Umbilical cord (tissue), 2 donors: ENCODE results near the gene RPN2. TPM values are rescaled to one million over a fixed set of nuclear protein-coding genes. Genes with fewer than 3 reads are reported as not detected.

Source experiments
- DNase-seq: peaks from one replicate; pipeline ENCODE4 v3.0.0-alpha.2; 2015; ENCODE audit warnings: low spot score
- total RNA-seq: library from RNA; depleted of rRNA; stranded (reverse); fragments of >200 nt; gene quantifications from one replicate; pipeline ENCODE4 v1.2.3, GENCODE V29; 2014; ENCODE audit warnings: low replicate concordance; ENCODE audit not compliant: insufficient read depth

RPN2 gene
- total RNA-seq, 1 donor from 2014 or later = 156 TPM

DNA sequence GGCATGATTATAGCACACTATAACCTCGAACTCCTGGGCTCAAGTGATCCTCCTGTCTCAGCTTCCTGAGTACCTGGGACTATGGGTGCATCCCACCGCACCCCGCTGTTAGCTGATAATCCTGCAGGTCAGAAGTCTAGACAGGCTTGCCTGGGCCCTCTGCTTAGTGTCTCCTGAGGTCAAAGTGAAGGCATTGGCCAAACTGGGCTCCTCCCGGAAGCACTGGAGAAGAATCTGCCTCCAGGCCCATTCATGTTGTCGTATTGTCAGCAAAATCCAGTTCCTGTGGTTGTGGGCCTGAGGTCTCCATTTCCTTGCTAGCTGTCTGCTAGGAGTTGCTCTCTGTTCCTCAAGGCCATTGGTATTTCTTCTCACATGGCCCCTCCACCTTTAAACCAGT lies 6.6 kb downstream of the RPN2 start:
- DNase-seq = peak; percentile 30

DNA sequence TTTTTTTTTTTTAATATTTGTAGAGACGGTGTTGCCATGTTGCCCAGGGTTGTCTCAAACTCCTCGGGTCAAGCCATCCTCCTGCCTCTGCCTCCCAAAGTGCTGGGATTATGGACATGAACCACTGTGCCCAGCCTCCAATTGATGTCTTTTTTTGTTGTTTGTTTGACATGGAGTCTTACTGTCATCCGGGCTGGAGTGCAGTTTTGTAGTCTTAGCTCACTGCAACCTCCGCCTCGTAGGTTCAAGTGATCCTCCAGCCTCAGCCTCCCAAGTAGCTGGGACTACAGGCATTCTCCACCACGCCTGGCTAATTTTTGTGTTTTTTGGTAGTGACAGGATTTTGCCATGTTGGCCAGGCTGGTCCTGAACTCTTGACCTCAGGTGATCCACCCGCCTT lies 9.7 kb downstream of the RPN2 start:
- no peak for DNase-seq

DNA sequence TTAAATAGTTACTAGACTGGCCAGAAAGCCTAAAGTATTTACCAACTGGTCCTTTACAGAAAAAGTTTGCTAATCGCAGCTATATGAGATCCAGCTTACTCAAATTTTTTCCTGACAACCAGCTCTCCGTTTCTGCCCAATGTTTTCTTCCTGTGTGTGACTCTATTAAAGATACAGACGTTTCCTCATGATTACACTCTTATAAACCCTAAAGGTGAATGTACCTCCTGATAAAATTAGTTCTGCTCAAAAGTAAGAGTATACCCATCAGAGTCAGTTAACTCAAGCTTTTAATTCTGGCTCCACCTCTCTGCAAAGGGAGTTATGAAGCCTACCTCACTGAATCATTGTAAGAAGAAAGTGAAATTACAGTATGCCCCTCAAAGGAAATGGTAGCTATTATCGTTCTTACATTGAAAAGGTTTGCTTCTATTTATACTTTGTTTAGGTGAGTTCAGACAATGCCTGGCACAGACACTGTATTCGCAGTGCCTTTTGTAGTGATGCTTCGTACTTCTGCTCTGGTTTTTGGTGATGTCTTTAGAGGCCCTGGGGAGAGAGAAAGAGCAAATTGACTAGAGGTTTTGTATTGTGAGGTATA lies 10.4 kb downstream of the RPN2 start:
- no peak for DNase-seq

DNA sequence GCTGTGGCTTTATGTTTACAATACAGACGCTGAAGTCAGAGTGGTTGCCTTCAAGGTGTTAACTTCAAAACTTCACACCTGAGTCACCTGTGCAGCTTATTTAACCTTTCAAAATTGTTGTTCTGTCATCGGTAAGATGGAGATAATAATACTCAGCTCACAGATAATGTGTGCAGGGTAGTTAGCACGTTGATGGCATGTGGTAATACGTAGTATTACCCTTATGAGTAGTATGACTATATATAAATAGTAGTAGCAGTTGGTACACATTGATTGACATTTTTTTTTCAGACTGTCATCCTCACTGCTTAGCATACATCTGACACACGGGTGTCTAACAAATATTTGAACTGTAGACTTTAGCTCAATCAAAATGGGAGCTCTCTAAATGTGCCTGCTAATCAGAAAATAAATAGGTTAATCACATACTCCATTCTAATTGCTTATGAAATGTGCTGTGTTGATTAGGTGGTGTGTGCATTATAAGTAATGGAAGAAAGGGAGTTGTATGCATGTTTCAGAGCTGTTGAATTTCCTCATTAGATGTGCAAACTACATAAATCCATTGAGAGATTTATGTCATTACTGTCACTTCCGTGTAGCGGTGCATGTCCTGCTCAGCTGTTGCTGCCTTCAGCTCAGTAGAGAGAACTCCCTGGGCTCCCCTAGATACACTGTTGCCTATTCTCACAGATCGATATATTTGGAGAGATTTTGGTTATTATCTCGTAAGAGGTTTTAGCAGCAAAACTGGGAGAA lies 11.4 kb downstream of the RPN2 start:
- no peak for DNase-seq

DNA sequence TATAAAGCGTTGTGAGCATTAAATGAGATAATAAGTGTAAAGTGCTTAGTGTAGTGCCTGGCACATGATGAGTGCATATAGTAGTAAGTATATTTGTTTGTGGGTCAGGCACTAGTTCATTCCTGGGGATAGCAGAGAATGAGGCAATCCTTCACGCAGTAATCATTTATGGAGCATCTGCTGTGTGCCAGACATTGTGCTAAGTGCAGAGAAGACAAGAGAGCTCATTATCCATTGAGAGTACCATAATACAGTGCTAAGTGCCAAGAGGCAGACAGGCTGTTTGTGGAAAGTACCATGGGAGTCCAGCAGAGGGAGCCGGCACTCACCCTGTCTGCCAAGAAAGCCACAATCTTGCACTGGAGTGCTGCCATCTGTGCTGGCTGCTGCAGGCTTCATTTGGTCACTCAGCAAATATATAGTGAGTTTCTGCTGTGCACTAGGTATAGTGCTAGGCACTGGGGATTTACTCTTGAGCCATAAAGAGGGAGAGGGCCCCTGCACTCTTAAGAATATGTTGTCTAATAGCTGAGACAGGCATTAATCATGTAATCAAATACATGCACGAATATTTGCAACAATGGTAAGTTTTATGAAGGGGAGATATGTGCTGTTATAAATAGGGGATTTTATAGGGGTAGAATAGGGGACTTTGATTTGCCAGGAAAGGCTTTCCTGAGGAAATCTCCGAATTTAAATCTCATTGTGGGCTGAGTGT lies 13.2 kb downstream of the RPN2 start:
- DNase-seq = peak; percentile 91

DNA sequence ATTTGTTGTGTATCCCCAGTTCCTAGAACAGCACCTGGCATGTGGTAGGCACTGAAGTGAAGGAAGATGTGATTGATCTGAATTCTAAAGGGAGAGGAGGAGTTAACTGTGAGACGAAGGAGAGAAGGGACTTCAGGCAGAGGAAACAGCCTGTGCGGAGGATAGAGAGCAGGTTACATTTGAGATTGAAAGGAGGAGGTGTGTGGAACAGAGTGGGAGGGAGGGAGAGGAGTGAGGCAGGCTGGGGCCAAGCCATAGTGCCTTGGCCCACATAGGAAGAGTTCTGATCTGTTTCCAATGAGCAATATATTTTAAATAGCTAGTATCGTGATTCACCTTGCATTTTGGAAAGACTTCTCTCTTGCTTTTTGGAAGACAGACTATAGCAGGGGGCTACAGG lies 14.1 kb downstream of the RPN2 start:
- DNase-seq = no peak

DNA sequence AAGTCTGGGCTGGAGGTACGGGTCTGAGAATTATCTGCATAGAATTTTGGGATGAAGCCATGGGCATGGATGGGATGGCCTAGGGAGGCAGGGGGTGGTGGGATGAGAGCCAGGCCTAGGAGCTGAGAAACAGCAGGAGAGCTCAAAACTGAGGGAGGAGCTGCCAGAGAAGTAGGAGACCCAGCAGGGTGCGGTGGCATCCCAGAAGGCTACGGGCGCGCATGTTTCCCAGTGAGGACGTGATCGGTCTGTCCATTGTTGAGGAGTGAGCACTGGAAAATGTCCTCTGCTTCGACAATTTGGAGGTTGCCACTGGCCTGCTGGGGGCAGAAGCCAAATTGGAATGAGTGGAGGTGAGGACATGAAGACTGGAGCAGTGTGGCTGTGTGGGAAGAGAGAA lies 14.7 kb downstream of the RPN2 start:
- DNase-seq = no peak

DNA sequence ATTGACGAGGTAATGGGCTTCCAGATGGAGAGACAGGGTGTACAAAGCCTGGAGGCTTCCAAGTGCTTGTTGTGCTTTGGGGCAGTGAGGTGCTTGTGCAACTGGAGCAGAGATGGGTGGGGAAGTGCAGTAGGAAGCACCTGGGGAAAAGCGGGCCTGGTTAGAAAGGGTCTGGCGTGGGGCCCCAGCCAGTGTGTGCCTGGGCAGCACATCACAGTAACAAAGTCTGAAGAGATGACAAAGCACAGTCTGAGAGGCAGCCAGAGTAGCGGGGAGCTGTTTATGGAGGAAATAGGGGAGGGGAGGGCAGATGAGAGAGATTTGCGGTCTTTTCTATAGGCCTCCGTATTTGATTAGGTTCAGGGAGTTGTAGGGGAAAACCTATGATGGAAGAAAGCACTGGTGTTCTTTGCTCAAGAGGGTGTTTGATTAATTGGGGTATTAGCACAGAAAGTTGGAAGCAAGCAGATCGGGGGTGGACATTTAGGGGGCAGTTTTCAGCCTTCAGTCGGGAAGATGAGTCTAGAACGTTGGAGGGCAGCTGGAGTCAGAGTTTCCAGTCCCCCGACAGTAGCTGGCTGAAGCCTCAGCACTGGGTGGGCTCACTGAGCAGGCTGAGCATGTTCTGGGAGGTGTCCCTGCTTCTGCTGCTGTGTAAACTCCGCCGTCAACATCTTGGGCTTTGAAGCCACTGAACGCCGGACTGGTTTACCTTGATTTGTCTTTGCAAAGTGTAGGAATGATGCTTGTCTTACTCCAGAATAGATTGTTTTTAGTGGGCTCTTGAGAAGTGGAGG lies 15.7 kb downstream of the RPN2 start:
- peak; percentile 13 for DNase-seq

DNA sequence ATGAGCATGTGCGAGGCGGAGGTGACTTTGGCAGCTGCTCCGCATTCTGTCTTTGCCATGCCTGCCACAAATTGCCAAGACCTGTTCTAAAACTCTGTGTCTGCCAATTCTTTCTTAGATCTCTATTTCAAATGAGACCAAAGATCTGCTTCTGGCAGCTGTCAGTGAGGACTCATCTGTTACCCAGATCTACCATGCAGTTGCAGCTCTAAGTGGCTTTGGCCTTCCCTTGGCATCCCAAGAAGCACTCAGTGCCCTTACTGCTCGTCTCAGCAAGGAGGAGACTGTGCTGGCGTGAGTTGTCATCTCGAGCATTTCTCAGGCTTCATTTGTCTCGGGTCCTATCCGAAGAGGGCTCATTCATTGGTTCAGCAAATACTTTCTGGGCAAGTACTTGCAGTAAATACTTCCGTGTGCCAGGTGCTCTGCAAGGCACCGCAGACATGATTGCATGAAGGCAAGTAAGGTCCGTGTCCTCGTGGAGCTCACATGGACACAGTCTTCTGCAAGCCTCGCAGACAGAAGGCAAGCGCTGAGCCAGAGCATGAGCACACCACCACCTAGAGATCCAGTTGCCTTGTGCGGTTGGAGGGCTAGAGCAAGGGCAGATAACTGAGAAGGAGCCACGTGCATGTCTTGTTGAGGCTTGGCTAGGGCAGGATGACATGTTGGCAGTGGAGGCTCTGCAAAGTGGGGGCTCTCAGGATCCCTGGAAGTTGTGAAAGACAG lies 20.0 kb downstream of the RPN2 start:
- no peak for DNase-seq

DNA sequence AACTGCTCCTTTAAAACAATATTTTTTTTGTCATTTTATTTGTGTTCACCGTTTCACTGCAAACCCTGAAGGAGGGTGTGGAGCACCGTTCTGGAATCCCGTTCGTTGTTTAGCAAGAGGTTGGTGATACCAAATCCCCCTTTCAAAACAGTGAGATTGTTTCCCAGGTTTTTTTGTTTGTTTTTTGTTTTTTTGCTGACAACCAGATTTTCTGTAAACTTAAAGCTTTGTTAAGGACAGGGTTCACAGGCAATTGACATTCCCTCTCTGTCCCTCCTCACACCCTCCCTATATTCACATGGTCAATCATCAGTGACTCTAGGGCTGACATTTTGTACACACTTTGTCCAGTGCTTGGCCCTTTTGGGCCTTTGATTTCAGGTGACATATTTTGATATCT lies 21.2 kb downstream of the RPN2 start:
- no peak for DNase-seq

DNA sequence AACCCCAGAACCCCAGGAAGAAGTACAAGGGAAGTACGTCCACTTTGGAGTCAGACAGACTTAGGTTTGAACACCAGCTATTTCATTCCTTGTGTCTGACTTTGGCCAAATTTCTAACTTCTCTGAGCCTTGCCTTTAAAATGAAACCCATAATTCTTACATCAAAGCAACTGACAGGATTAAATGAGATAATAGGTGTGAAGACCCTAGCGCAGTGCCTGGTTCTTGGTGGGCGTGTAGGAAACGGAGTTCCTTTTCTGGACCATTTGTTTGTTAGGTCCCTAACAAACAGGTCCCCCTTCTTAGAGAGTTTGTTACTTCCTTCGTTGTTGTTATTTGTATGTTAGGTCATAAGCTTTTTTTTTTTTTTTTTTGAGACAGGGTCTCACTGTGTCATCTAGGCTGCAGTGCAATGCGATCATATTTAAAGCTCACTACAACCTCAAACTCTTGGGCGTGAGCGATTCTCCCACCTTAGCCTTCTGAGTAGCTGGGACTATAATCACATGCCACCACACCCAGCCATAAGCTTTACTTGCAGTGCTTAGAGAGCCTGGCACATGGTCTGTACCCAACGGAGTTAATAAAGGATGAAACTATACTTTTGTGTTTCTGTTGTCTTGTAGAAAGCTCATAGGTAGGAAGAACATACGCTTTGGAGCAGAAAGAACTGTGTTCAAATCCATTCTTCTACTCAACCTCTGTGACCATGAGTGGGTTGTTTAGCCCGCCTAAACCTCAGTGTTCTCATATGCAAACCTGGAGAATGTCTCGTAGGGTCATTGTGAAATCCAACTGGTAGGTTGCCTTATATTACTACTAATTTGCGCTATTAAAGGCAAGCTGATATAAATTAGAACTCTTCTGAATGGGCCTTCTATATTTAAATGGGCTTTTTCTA lies 22.0 kb downstream of the RPN2 start:
- no peak for DNase-seq

DNA sequence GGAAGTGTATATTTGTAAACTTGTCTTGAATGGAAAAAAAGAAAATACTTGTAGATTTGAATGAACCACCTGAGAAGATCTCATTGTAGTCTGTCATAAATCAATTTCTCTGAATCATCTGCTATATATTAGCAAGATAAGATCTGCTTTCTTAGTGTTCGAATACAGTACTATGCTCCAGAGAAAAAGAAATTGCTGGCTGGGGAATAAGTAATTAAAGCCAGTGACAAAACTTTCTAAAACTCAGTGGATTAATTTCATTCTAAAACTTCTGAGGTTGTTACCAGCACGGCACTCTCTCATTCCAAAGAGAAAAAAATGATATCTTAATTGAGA lies 22.7 kb downstream of the RPN2 start:
- DNase-seq = no peak

DNA sequence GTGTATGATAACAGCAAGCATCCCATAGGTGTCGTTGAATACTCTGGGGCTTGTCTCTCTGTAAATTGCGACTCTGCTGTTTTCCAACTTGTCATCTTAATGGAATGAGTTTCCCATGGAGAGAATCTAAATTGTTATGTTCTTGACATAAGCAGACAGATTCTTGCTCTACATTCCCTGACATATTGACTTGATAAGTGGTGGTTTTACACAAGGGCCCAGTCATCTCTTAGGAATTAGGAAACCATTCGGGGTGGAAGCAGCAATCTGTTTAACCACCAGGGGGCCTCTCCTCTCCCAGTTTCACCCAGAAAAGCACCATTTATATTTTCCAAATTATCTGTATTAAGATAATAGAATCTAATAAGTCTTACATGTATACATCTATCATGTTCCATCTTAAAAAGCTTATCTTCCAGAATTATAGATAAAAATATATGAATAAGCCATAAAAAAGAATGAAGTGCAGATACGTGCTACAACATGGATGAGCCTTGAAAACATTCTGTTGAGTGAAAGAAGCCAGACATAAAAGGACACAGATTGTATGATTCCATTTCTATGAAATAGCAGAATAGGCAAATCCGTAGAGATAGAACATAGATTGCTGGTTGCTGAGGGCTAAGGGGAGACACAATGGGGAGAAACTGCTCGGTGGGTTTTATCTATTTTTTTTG lies 23.3 kb downstream of the RPN2 start:
- DNase-seq = peak; percentile 88

DNA sequence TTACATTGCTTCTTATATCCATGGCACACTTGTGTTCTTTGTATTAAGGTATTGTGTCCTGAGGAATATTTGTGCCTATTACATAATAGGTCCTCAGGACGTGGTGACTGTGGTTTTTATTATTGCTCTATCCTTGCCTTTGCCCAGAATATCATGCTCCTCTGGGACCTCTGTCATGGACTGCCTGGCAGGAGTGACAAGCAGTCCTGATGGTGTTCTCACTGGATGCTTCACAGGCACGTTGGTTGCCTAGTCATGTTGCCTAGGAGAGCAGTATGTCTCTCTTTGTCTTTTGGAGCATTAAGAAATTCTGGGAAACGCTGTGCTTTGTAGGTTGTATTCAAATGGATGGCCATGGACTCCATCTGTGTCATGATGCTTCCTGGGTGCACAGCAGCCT lies 24.9 kb downstream of the RPN2 start:
- no peak for DNase-seq

DNA sequence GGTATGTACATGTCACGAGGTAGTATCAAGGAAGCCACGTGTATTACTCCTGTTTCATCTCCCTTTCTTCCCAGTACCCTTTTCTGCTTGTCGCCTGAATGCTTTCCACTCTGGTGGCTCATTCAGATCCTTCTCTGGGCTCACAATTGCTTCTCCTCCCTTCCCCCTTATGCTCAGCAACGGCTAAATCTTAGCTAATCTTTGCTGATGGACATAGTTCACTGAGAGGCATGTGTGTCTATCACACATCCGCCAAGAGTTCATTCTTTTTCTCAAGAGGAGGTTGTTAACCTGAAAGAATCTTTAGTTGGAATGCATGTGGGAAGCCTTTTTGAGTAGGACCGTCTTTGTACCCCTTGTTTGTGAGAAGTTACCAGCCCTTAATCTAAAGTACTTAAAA lies 26.0 kb downstream of the RPN2 start:
- DNase-seq = no peak

DNA sequence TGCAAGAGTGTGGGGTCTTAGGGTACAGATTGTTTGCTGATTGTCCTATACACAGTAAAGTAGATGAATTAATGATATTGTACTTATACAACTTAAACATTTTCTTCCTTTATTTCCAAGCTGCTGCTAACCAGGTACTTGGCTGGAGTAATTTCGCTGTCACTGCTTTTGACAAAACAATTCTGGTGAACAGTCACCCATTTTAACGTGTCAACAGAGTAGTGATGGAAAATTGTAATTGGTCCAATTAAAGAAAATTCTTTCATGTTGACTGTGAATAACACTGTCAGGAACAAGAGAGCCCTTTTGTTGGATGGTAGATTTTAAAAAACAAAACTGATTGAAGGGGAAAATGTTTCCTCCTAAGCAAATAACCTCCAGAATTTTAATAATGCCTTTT lies 26.7 kb downstream of the RPN2 start:
- no peak for DNase-seq

DNA sequence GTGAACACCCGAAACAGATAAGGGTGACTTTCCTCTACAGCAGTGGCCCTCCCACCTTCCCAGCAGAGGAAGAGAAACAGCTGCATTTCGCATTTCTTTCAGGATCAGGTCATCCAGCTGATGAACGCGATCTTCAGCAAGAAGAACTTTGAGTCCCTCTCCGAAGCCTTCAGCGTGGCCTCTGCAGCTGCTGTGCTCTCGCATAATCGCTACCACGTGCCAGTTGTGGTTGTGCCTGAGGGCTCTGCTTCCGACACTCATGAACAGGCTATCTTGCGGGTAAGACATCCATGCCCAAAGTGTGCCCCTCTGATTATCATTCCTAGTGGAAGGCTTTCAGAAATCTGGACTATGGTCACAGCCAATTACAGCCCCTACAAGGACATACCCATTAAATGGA lies 28.0 kb downstream of the RPN2 start:
- DNase-seq = no peak

DNA sequence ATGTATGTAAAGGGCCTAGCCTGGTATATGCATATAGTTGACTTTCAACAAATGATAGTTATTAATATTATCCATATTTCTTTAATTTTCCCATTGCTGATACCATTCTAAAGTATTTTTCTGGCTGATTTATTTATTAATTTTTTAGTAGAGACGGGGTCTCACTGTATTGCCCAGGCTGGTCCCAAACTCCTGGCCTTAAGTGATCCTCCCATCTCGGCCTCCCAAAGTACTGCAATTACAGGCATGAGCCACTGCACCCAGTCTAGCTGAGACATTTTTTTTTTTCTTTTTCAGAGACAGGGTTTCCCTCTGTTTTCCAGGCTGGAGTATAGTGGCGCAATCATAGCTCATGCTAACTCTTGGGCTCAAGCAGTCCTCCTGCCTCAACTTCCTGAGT lies 30.1 kb downstream of the RPN2 start:
- DNase-seq = no peak

DNA sequence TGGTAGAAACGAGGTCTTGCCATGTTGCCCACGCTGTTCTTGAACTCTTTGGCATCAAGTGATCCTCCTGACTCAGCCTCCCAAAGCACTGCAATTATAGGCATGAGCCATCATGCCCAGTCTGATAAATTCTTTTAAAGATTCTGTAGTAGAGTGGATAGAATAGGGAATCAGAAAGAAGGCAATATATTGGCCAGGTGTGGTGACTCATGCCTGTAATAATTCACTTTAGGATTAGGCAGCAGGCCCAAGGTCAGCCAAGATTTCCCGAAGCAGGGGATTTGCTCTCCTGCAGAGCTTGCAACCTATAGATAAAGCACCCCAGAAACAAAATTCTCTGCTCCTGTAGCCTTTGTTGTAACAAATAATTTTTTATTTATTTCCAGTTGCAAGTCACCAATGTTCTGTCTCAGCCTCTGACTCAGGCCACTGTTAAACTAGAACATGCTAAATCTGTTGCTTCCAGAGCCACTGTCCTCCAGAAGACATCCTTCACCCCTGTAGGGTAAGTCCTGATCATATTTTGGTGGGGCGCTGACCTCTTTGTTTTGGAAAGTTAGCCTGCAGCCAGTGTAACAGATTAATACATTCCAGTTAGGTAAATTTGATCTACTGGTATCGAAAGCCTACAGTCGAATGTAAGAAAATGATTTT lies 30.7 kb downstream of the RPN2 start:
- no peak for DNase-seq
